ENCODE results near the gene KIAA1549.
"Not testable (repeated sequence)": the region's sequence is repeated elsewhere in the genome, so short reads cannot be mapped to it uniquely, and the experiment has no call there.

Gene KIAA1549

GRCh38 chr7:138944592-138944991 lies 36.6 kb downstream of the KIAA1549 start:
- DNase-seq (ENCODE audit: low spot score), result no peak

DNA sequence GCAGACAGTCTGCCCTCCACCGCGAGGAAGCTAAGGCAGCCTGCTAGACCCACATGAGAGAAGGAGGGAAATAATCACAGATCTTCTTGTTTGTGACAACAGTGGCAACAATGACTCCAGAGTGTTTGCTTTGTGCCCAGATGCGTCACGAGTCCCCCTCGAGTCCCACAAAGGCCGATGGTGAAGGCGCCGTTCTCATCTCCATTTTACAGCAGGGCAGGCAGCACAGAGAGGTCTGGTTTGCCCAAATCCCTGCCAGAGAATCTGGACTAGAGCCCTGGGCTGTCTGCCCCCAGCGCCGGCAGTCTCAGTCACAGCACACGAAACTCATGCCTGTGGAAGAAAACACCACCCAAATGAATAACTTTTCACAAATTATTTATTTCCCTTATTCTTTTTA lies 38.1 kb downstream of the KIAA1549 start:
- DNase-seq (ENCODE audit: low spot score), result no peak

- DNase-seq (ENCODE audit: low spot score), result no peak
Observed at GRCh38 chr7:138941545-138941944, 39.6 kb downstream of the KIAA1549 start.

DNA sequence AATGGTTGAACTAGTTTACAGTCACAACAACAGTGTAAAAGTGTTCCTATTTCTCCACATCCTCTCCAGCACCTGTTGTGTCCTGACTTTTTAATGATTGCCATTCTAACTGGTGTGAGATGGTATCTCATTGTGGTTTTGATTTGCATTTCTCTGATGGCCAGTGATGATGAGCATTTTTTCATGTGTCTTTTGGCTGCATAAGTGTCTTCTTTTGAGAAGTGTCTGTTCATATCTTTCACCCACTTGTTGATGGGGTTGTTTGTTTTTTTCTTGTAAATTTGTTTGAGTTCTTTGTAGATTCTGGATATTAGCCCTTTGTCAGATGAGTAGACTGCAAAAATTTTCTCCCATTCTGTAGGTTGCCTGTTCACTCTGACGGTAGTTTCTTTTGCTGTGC lies 40.6 kb downstream of the KIAA1549 start:
- not testable (repeated sequence) for DNase-seq (ENCODE audit: low spot score)

GRCh38 chr7:138937484-138937883 lies 43.7 kb downstream of the KIAA1549 start:
- DNase-seq (ENCODE audit: low spot score), result no peak

GRCh38 chr7:138935465-138936011 lies 45.7 kb downstream of the KIAA1549 start:
- DNase-seq (ENCODE audit: low spot score), result peak; percentile 92

GRCh38 chr7:138934861-138935260 lies 46.3 kb downstream of the KIAA1549 start:
- DNase-seq (ENCODE audit: low spot score), result peak; percentile 79

- peak; percentile 43 for DNase-seq (ENCODE audit: low spot score)
Observed at GRCh38 chr7:138934367-138934766, 46.8 kb downstream of the KIAA1549 start.

DNA sequence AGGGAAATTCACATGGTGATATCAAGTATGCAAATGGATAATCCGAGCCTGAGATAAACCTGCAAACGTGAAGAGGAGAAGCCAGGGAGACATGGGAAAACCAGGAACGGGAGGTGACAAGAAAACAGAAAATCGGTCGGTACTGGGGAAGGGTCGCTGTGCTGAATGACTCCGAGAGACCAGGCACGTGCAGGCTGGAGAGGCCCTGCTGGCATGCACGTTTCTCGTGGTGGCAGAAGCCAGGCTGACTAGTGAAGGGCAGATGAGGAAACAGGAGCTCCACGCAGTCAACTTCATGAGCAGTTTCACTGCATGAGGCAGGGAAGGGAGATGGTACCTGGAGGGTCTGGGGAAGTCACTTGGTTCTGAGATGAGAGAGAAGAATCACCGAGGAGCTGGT lies 48.3 kb downstream of the KIAA1549 start:
- DNase-seq (ENCODE audit: low spot score), result no peak

GRCh38 chr7:138932427-138932826 lies 48.8 kb downstream of the KIAA1549 start:
- DNase-seq (ENCODE audit: low spot score), result no peak

DNA sequence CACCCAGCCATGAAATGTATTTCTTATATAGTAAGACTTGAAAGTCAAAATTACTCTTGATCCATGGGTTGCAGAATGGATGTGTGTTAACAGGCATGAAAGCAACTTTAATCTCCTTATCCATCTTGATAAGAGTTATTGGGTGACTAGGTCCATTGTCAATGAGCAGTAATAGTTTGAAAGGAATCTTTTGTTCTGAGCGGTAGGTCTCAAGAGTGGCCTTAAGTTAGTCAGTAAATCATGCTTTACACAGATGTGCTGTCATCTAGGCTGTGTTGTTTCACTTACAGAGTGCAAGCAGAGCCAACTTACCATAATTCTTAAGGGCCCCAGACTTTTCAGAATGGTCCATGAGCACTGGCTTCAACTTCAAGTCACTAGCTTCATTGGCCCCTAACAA lies 51.2 kb downstream of the KIAA1549 start:
- DNase-seq (ENCODE audit: low spot score), result no peak

GRCh38 chr7:138926241-138926612 lies 55.0 kb downstream of the KIAA1549 start:
- no peak for DNase-seq (ENCODE audit: low spot score)

DNA sequence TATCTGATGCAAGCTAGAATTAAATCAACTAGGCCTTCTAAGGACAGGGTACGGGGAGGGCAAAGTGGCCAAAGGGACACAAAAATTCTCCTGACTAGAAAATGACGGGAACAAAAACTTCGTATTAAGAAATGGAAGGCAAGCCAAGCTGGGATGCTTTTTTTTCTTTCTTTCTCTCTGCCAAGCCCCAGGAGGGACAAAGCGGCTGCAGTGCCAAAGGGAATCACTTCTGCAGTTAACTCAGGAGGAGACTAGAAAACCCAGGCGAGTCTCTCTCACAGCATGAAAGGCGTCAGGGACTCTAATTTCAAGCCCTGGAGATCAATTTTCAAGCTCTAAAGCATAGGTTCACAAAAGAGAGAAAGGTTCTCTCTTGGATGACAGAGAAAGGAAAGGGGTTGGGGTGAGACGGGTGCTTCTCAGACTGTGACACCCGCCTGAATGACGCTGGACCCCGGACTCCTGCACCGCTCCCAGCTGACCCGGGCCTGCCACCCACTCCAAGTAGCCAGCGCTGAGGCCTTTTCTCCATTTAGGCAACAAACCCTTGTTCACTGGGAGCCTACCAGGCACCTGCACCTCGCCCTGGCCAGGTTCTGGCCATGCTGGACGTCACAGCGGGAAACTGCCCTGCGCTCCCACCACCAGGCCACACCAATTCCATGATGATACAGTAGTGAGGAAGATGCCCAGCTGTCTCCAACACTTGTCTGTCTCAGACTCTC lies 56.5 kb downstream of the KIAA1549 start:
- no peak for DNase-seq (ENCODE audit: low spot score)

- no peak for DNase-seq (ENCODE audit: low spot score)
Observed at GRCh38 chr7:138921277-138921676, 59.9 kb downstream of the KIAA1549 start.

DNA sequence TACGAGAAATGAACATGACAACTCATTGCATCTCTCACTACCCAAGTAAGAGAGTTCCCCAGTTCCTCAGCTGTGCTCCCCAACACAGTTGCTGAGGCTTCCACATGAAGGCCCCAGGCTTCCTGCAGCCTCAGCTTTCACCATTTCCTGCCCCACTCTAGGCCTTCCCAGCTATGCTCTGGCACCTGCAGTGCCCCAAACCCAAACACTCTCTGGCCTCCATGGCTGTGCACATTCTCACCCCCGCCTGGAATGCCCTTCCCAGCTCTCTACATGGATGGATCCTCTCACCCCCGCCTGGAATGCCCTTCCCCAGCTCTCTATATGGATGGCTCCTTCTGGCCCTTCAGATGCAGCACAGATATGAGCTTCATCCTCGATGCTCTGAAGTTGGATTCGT lies 61.3 kb downstream of the KIAA1549 start:
- DNase-seq (ENCODE audit: low spot score), result no peak

DNA sequence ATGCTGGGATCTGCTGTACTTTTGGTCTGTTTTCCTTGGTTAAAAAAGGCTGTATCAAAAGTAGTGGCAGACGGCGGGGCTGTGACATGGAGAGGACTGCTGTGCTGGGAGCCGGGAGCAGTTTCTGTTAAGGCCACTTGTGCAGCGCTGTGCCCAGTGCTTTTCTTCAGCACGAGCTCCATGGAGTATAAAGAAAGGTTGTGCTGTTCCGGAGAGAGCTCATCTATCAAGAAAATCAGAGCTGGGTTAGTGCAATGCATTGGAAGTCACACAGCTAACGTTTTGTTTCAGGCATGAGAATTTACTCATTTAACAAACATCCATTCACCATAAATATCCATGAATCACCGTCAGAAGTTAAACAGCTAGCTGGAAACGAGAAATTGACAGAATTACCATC lies 62.0 kb downstream of the KIAA1549 start:
- no peak for DNase-seq (ENCODE audit: low spot score)

- DNase-seq (ENCODE audit: low spot score), result no peak
Observed at GRCh38 chr7:138918756-138919155, 62.4 kb downstream of the KIAA1549 start.

GRCh38 chr7:138918176-138918575 lies 63.0 kb downstream of the KIAA1549 start:
- DNase-seq (ENCODE audit: low spot score), result no peak

GRCh38 chr7:138917771-138918170 lies 63.4 kb downstream of the KIAA1549 start:
- DNase-seq (ENCODE audit: low spot score), result no peak

DNA sequence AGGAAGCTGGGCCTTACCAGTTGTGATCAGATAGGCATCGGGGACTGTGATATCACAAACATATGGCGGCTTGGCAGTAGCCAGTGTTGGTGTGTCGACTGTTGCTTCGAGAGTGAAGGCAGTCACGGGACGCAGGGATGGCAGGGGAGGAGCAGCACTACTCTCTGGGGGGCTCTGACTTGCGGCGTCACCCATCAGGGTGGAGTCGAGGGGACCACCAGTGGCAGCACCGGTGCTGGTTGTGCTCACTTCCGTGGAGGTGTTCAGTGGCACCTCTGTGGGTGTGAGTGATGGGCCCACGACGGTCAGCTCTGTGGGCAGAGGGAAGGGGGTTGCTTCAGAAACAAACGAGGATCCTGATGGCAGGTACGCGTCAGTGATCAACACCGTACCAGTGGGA lies 64.5 kb downstream of the KIAA1549 start:
- no peak for DNase-seq (ENCODE audit: low spot score)

DNA sequence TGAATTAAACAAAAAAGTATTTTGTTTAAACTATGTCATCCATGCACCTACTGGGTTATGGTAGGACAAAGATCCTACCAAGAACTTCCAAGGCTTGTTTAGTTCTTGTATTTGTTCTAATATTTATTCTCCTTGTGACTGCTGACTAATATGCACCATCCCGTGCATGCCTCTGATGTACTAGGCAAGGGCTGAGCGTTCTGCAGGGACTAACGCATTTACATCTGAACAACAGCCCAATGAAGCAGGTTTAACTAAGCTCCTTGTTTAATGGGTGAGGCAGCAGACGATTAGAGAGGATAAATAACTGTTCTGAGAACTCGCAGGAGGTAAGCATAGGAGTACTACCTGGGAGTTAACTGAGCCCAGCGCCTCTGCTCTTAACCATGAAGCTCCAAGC lies 64.9 kb downstream of the KIAA1549 start:
- DNase-seq (ENCODE audit: low spot score), result no peak

- no peak for DNase-seq (ENCODE audit: low spot score)
Observed at GRCh38 chr7:138913783-138914182, 67.4 kb downstream of the KIAA1549 start.

- no peak for DNase-seq (ENCODE audit: low spot score)
Observed at GRCh38 chr7:138911007-138911406, 70.2 kb downstream of the KIAA1549 start.

DNA sequence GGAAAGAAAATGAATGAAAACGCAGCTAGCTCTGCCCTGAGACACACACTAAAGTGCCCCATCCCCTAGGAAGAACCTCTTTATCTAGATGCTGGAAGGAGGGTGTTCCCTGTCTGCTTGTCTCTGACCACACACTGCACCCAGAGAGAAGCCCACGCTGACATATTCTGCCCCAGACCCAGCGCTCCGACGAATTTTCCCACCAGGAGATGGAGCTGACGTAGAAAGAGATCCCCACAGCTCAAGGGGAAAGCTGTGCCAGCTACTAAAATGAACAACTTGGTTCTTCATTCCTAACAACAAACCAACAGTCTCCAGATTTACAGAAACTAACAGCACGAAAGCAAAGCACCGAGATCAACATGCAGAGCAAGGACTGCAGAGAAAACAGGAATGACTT lies 73.3 kb downstream of the KIAA1549 start:
- no peak for DNase-seq (ENCODE audit: low spot score)
